Liver (tissue), 3 donors: Measurements from ENCODE around the gene TPRG1L.

Experiments
- ATF3 ChIP-seq: IDR thresholded peaks from 2 replicates; pipeline ENCODE4 v1.6.1; 2016; ENCODE audit warnings: antibody characterized with exemption
- CTCF ChIP-seq: fragments of 150-350 bp; IDR thresholded peaks from 2 replicates; pipeline ENCODE4 v1.5.1; 2017; ENCODE audit warnings: improper control_type of control experiment, low read depth, low read length; ENCODE audit not compliant: missing input control
- EGR1 ChIP-seq, 2 donors: IDR thresholded peaks; 2 replicates each; pipeline ENCODE4 v1.6.1; 2016 to 2018; ENCODE audit warnings: antibody characterized with exemption in 2 of 2, low read depth in 2 of 2
- FOXA1 ChIP-seq: IDR thresholded peaks from 2 replicates; pipeline ENCODE4 v1.6.1; 2016; ENCODE audit warnings: antibody characterized with exemption
- GABPA ChIP-seq, 2 donors: IDR thresholded peaks in 1 of 2; conservative IDR thresholded peaks in 1 of 2; 2 replicates each; pipeline ENCODE4 v1.6.1; 2016; ENCODE audit warnings: antibody characterized with exemption in 2 of 2, mild to moderate bottlenecking in 1 of 2, moderate library complexity in 1 of 2
- HNF4A ChIP-seq, 2 donors: conservative IDR thresholded peaks; 2 replicates each; pipeline ENCODE4 v1.6.1; 2016; ENCODE audit warnings: antibody characterized with exemption in 2 of 2, mild to moderate bottlenecking in 2 of 2
- JUND ChIP-seq, 2 donors: IDR thresholded peaks; 2 replicates each; pipeline ENCODE4 v1.6.1; 2016; ENCODE audit warnings: antibody characterized with exemption in 2 of 2
- MAX ChIP-seq: IDR thresholded peaks from 2 replicates; pipeline ENCODE4 v1.6.1; 2016; ENCODE audit warnings: antibody characterized with exemption
- RAD21 ChIP-seq, 2 donors: IDR thresholded peaks; 2 replicates each; pipeline ENCODE4 v1.6.1; 2016; ENCODE audit warnings: antibody characterized with exemption in 2 of 2, mild to moderate bottlenecking in 2 of 2
- REST ChIP-seq: IDR thresholded peaks from 2 replicates; pipeline ENCODE4 v1.6.1; 2016; ENCODE audit warnings: antibody characterized with exemption, mild to moderate bottlenecking
- SP1 ChIP-seq: IDR thresholded peaks from 2 replicates; pipeline ENCODE4 v1.6.1; 2018; ENCODE audit warnings: antibody characterized with exemption, mild to moderate bottlenecking
- TAF1 ChIP-seq: conservative IDR thresholded peaks from 2 replicates; pipeline ENCODE4 v1.6.1; 2016; ENCODE audit warnings: antibody characterized with exemption, mild to moderate bottlenecking
- YY1 ChIP-seq: IDR thresholded peaks from 2 replicates; pipeline ENCODE4 v1.6.1; 2016; ENCODE audit warnings: antibody characterized with exemption, mild to moderate bottlenecking
- donor health status: healthy.
- donor health status: healthy.

GRCh38 chr1:3593334-3593733, 31.5 kb upstream of the TPRG1L start:
- no peak for TF ChIP-seq CTCF
- no peak for TF ChIP-seq MAX
- no peak for TF ChIP-seq ATF3
- no peak for TF ChIP-seq REST
- no peak for TF ChIP-seq YY1
- TF ChIP-seq JUND (IDR thresholded peaks at IDR 0.05), result no peak
- TF ChIP-seq SP1, result no peak
- no peak for TF ChIP-seq FOXA1
- TF ChIP-seq GABPA (IDR thresholded peaks at IDR 0.05 in 1 of 2, conservative IDR thresholded peaks at IDR 0.05 in 1 of 2), result no peak
- TF ChIP-seq TAF1, result no peak
- TF ChIP-seq HNF4A (conservative IDR thresholded peaks at IDR 0.05), result no peak
- no peak for TF ChIP-seq RAD21 (IDR thresholded peaks at IDR 0.05)
- TF ChIP-seq EGR1 (IDR thresholded peaks at IDR 0.05; ENCODE audit: low read depth in 2 of 2), result no peak
